Ovary (tissue), 9 donors: ENCODE data around the gene ELP4. TPM values are rescaled to one million over a fixed set of nuclear protein-coding genes. Genes with fewer than 3 reads are reported as not detected.

Experiments
- DNase-seq, 5 donors: peaks; one replicate each; pipeline ENCODE4 v3.0.0-alpha.2; 2019 to 2020
- H3K27ac ChIP-seq, 2 donors: fragments of 200-600 bp; one replicate each; pipeline versions ENCODE4 v1.5.1 to v1.8.0; 2019 to 2022
- H3K27me3 ChIP-seq: fragments of 200-600 bp; one replicate; pipeline ENCODE4 v1.8.0; 2022
- H3K36me3 ChIP-seq: fragments of 200-600 bp; sonication (generic); one replicate; pipeline ENCODE4 v1.5.1; 2019
- H3K4me1 ChIP-seq: one replicate; pipeline ENCODE4 v1.8.1; 2013; ENCODE audit warnings: mild to moderate bottlenecking, moderate library complexity; ENCODE audit not compliant: insufficient read depth
- H3K4me3 ChIP-seq: fragments of 200-600 bp; sonication (generic); one replicate; pipeline ENCODE4 v1.5.1; 2017
- H3K9me3 ChIP-seq, 2 donors: fragments of 200-600 bp in 1 of 2; sonication (generic) in 1 of 2; one replicate each; pipeline versions ENCODE4 v1.5.1 to v1.8.1; 2013 to 2019; ENCODE audit warnings: mild to moderate bottlenecking in 1 of 2, moderate library complexity in 1 of 2
- EP300 ChIP-seq: sonication (generic); formaldehyde crosslinking; IDR thresholded peaks from one replicate; pipeline ENCODE4 v1.6.1; 2017; ENCODE audit warnings: antibody characterized with exemption
- POLR2A ChIP-seq: fragments of 450-650 bp; IDR thresholded peaks from one replicate; pipeline ENCODE4 v1.6.1; 2017; ENCODE audit warnings: antibody characterized with exemption, mild to moderate bottlenecking, moderate library complexity
- WGBS, 3 donors: extraction: QIAGEN DNeasy Blood & Tissue Kit in 1 of 3; methylation state at CpG; one replicate each; pipeline versions ENCODE4 v1.1.5 to v1.1.7; 2013 to 2017; 5-methylcytosine and 5-hydroxymethylcytosine counted together
- intact Hi-C, 4 donors: fragments of 100-400 bp; cut with DNase I; formaldehyde crosslinking; loops; one replicate each; pipeline versions ENCODE4 v1.11.0 to v1.15.1; 2022 to 2023
- polyA plus RNA-seq, 2 donors: library from polyadenylated mRNA; stranded (reverse); fragments of 200-250 nt in 1 of 2; fragments of 350-450 nt in 1 of 2; fragmentation: Illumina TruSeq in 1 of 2; extraction: RNeasy Lipid Tissue Mini Kit (QIAGEN cat#74804) in 1 of 2; gene quantifications; one replicate each; pipeline ENCODE4 v1.2.3, GENCODE V29; 2013 to 2014
- total RNA-seq, 7 donors: library from RNA; depleted of rRNA in 2 of 7; stranded (reverse); fragments of >200 nt in 2 of 7; fragmentation: NEBNext Ultra II Directional in 3 of 7; extraction: Animal tissue kit (Norgen Biotek cat#: 25700) in 3 of 7; gene quantifications; one replicate each; pipeline versions ENCODE4 v1.1.0 to v1.2.4, GENCODE V29; 2016 to 2023
- TF ChIP-seq, protein P1 (sequence below), 3 donors: fragments of 450-650 bp in 2 of 3; fragments of 200-600 bp in 1 of 3; IDR thresholded peaks; one replicate each; pipeline versions ENCODE4 v1.5.1 to v1.8.0; 2016 to 2022; ENCODE audit warnings: antibody characterized with exemption in 3 of 3, mild to moderate bottlenecking in 1 of 3
- donor health status: DM: no; HTN: no; CAD: no; lungs with moderate emphysema.
- donor health status: DM: no; HTN: no; CAD: no.
- donor health status: Bipolar disorder and iron deficiency.
- donor health status: DM: yes; HTN: yes; CAD: no.
- donor health status: DM: no; HTN: no; CAD: no.
- donor health status: DM: yes; HTN: yes; CAD: no.

The ELP4 gene
- total and polyA plus RNA-seq, 9 donors, result 9.7 to 25.8 (median 13.8) TPM

DNA sequence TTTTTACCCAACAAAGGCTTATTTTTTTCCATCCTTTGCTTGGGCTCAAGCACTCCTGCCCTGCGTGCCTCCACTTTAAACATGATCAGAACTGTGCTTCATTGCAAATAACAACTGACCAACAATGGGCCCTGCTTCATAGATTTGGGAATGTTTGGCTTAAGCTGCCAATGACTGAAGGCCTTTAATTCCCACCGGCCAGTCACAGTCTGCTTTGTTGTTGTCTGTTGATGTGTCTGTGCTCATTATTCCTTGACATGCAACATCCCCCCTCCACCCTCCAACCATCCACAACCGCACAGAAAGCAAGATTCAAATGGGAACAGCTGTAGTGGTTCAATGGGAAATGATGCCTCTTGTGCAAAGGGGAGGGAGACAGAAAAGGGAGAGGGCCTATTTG, 278.5 kb downstream of the ELP4 start:
- H3K27ac ChIP-seq, result no peak overlapping the region
- no peak for DNase-seq
- TF ChIP-seq, protein P1, sequence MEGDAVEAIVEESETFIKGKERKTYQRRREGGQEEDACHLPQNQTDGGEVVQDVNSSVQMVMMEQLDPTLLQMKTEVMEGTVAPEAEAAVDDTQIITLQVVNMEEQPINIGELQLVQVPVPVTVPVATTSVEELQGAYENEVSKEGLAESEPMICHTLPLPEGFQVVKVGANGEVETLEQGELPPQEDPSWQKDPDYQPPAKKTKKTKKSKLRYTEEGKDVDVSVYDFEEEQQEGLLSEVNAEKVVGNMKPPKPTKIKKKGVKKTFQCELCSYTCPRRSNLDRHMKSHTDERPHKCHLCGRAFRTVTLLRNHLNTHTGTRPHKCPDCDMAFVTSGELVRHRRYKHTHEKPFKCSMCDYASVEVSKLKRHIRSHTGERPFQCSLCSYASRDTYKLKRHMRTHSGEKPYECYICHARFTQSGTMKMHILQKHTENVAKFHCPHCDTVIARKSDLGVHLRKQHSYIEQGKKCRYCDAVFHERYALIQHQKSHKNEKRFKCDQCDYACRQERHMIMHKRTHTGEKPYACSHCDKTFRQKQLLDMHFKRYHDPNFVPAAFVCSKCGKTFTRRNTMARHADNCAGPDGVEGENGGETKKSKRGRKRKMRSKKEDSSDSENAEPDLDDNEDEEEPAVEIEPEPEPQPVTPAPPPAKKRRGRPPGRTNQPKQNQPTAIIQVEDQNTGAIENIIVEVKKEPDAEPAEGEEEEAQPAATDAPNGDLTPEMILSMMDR (IDR thresholded peaks at IDR 0.05), result no peak
- TF ChIP-seq EP300 (no peak), POLR2A (no peak)
- no peaks in the 10 kb centered on the region for H3K9me3 ChIP-seq
- H3K27me3 ChIP-seq, result no peaks in the 10 kb centered on the region
- 82 to 92% (median 89%) methylated on average over 3 of the region's 3 CpGs for WGBS, 3 donors
- no peaks in the 10 kb centered on the region for H3K36me3 ChIP-seq
- no peaks in the 10 kb centered on the region for H3K4me1 ChIP-seq
- intact Hi-C loops, result no loop called here
- H3K4me3 ChIP-seq, result no peak overlapping the region

DNA sequence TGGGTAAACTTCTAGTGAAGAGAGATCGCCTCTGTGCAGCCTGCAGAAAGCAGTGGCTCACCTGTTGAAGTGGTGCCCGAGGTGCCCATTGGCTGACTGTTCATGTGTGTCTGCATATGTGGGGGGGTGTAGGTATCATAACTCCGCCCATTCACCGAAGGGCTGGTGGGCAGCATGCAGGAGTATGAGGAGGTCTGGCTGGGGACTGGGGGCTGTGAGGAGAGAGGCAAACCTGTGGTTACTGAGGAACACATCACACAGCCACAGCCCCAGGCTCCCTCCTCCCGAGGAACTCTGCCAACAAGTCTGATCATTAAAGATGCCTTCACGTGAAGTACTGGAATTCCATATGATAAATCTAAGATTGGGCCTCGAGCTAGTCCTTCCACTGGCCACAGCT, 281.1 kb downstream of the ELP4 start:
- H3K4me1 ChIP-seq, result no peaks in the 10 kb centered on the region
- no peaks in the 10 kb centered on the region for H3K36me3 ChIP-seq
- intact Hi-C loops, result no loop called here
- H3K4me3 ChIP-seq, result no peak overlapping the region
- H3K9me3 ChIP-seq, result no peaks in the 10 kb centered on the region
- WGBS, 3 donors, result 73 to 84% (median 73%) methylated on average over 7 of the region's 7 CpGs
- no peaks in the 10 kb centered on the region for H3K27me3 ChIP-seq
- no peak overlapping the region for H3K27ac ChIP-seq
- no peak for DNase-seq
- TF ChIP-seq POLR2A (no peak), EP300 (no peak)
- TF ChIP-seq, protein P1 (IDR thresholded peaks at IDR 0.05), result no peak

DNA sequence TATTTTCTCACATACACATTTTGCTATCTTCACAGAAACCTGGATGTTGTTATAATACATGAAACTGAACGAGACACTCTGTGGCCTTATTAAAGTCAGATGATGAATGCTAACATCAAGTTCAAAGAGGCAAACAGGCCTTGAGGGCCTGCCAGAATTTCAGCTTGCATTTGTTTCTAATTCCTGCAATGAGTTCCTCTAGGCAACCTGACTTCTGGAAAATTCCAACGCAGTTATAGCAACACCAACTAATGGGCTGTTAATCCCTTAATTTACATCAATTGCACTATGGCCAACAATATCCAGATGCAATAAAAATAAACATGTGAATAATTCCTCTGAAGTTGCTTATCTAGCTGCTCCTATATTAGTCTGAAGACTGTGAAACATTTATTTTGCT, 282.5 kb downstream of the ELP4 start:
- 24 to 47% (median 27%) methylated on average over 2 of the region's 2 CpGs for WGBS, 3 donors
- Histone ChIP-seq H3K27ac (no peak overlapping the region), H3K4me1 (no peaks in the 10 kb centered on the region), H3K27me3 (no peaks in the 10 kb centered on the region), H3K36me3 (no peaks in the 10 kb centered on the region), H3K4me3 (no peak overlapping the region), H3K9me3 (no peaks in the 10 kb centered on the region)
- TF ChIP-seq EP300 (no peak), POLR2A (no peak)
- intact Hi-C loops, result no loop called here
- DNase-seq, result no peak

DNA sequence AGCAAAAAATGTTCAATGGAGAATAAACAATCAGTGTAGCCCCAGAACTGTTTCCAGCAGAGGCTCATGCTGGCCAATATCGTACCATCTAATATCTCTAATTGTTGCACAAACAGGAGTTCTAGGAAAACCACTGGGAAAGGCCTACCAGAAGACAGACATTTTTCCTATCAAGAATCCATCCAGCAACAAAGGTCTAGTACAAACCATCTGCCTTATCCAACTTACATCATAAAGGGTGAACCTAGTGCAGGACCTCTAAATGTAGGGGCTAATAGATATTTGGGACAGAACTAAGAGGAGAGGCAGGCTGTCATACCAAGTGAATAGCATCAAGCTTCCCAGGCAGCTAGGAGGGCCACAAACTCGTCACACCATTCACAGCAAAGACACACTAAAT, 282.9 kb downstream of the ELP4 start:
- H3K4me1 ChIP-seq, result no peaks in the 10 kb centered on the region
- TF ChIP-seq, protein P1 (IDR thresholded peaks at IDR 0.05), result no peak
- no peak overlapping the region for H3K27ac ChIP-seq
- H3K9me3 ChIP-seq, result no peaks in the 10 kb centered on the region
- H3K27me3 ChIP-seq, result no peaks in the 10 kb centered on the region
- intact Hi-C loops, result no loop called here
- no peak overlapping the region for H3K4me3 ChIP-seq
- 73 to 78% (median 78%) methylated on average over 2 of the region's 2 CpGs for WGBS, 3 donors
- no peaks in the 10 kb centered on the region for H3K36me3 ChIP-seq
- no peak for DNase-seq

DNA sequence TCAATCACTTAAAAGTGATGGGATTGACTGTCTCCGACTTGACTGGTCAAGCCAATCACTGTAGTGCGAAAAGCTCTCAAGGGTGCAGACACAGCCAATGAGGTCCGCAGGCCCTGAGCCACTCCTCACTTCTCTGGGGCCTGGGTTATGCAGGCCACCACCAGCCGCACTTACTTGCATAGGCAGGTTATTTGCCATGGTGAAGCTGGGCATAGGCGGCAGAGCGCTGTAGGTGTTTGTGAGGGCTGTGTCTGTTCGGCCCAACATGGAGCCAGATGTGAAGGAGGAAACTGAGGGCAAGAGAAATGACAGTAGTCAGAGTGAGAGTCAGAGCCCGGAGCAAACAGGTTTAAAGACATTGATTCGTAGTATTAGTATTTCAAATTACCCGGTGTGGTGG, 283.7 kb downstream of the ELP4 start:
- Histone ChIP-seq H3K4me1 (no peaks in the 10 kb centered on the region), H3K36me3 (no peaks in the 10 kb centered on the region), H3K9me3 (no peaks in the 10 kb centered on the region), H3K27ac (no peak overlapping the region), H3K4me3 (no peak overlapping the region), H3K27me3 (no peaks in the 10 kb centered on the region)
- intact Hi-C loops, result no loop called here
- 95 to 98% (median 95%) methylated on average over 10 of the region's 10 CpGs for WGBS, 3 donors
- TF ChIP-seq EP300 (no peak), POLR2A (no peak)
- TF ChIP-seq, protein P1 (IDR thresholded peaks at IDR 0.05), result no peak
- DNase-seq, result no peak
